NCI-H510A (cell line): ENCODE data around the gene CDH4.

Experiments
- DNase-seq: peaks from one replicate; lab custom pipeline; 2025; lab: John Stamatoyannopoulos, UW

CDH4 gene

GRCh38 chr20:61537239-61538182, 285.4 kb downstream of the CDH4 start:
- DNase-seq, result no peak

DNA sequence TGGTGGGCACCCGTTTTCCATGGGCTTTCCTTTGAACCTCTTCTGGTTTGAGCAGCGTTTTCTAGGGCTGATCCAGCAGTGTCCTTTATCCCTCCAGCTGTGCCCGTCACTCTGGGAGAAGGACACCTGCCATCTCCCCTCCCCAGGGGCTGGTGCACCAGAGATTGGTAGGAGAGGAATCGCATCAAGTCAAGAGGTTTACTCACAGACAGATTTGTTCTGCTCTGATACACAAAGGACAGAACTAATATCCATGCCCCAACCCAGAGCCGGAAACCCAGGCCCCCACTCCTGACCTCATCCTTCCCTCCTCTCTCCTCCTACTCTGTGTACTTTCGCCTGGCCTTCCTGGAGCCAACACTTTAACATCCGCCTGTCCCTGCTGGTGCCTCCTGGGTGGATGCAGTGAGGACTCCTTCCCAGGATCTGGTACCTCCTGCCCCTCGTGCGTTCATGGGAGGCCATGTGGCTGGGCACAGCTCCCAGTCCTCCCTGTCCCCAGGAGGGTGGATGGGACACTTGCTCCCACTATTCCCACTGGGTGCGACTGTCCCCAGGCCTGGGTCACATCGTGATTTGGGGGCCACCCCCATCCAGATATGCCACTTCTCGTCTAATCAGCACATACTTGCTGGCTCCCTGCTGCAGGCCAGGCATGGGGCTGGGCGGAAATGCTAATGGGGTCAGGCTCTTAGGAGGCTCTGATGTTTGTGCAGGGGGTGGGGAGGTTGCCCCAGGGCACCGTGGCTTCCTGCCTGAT, 286.3 kb downstream of the CDH4 start:
- DNase-seq, result no peak

- DNase-seq, result no peak
These were observed 286.8 kb downstream of the CDH4 start for GRCh38 chr20:61538943-61539265.

DNA sequence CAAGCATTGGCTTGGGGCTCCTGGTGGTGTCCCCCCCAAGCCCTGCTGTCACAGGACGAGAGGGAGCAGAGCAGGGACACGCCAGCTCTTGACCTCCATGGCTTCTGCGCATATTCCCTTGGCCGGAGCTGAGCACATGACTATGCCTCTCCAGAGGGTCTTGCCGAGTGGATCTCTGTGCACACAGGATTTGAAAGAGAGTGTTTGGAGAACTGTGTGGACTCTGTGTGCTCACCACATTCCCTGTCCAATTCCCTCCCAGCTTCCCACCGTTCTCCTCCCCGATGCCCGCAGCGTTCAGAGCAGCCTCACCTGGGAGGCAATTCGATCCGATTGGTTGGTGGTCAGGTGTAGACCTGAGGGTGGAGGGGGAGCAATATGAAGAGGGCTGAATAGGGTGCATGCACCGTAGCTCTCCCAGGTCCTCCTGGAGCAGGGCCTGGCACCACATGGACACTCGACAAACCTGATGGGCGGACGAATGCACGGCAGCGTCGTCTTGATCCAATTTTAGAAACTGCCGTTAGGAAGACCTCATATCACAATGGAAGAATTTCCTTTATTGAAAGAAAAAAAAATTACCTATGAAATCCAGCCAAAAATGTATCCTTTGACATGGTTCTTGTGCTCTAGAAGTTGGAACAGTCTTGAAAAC, 287.8 kb downstream of the CDH4 start:
- DNase-seq, result no peak

GRCh38 chr20:61541537-61541936, 289.5 kb downstream of the CDH4 start:
- no peak for DNase-seq

DNA sequence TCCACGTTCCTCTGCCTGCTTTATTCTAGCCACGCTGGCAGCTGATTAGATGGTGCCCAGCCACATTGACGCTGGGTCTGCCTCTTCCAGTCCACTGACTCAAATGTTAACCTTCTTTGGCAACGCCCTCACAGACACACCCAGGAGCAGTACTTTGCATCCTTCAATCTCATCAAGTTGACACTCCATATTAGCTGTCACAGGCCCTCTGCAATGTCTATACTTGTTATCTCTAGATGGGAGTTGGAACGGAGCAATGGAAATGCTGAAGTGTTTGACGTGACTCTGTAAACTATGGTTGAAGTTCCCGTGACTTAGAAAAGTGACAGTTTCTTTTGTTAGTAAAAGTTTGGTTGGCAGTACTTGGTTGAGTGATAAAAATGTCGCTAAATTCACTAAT, 291.0 kb downstream of the CDH4 start:
- DNase-seq, result no peak

GRCh38 chr20:61543931-61544745, 292.1 kb downstream of the CDH4 start:
- no peak for DNase-seq

DNA sequence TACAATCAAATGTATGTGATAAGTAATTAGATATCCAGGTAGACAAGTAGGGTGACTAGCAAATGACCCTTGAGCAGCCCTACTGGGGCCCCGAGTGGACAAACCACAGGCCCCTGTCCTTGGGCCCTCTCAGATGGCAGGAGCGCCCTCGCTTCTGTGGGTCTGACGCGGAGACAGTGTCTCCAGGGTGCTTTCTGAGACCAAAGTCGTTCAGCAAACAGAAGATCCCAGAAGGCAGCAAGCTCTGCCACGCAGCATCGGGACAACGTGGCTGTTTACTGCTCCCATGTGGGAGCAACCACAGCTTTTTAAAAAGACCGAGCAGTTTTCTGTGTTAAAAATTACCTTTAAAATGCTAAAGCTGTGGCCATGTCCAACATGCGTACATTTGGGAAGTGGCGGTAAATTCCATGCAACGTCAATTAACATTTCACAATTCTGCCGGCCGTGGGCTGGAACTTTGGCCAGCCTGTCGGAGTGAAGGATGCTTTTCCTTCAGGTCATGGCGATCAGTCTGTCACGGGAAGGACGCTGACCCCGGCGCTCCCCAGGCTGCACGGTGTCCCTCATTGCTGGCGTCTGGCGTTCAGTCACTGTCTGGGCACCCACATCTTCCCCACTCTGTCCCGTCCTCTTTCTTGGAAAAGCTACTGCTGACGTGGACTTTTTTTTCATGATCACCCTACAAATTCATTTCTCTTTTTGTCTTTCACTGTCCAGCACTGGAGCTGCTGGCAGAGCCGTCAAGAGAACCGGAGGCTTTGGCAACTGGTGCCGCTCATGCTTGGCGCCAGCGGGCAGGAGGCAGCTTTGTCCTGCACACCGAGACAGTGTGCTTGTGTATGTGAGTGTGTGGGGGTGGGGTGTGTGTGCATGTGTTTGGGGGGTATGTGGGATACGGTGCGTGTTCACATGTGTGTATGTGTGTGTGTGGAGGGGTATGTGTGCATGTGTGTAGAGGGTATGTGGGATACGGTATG, 293.1 kb downstream of the CDH4 start:
- DNase-seq, result no peak

- DNase-seq, result no peak
These were observed 294.6 kb downstream of the CDH4 start for GRCh38 chr20:61546641-61547040.

DNA sequence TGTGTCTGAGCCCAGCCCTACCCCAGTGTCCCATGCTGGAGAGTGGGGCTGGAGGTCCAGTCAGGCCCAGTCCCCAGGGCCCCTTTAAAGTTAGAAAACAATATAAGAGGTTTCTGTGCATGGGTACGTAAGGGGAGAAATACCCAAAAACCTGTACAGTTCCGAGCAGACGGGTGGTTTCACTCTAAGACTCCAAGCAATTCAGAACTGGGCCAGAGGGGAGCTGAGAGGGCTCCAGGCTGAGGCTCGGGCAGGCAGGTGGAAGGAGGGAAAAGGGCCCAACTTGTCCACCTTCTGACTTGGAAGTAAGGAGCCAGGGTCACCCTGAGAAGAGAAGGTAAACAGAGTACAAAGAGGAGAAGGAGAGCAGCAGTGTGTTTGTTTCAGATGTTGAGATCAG, 296.0 kb downstream of the CDH4 start:
- no peak for DNase-seq

- no peak for DNase-seq
These were observed 297.8 kb downstream of the CDH4 start for GRCh38 chr20:61549865-61550264.

DNA sequence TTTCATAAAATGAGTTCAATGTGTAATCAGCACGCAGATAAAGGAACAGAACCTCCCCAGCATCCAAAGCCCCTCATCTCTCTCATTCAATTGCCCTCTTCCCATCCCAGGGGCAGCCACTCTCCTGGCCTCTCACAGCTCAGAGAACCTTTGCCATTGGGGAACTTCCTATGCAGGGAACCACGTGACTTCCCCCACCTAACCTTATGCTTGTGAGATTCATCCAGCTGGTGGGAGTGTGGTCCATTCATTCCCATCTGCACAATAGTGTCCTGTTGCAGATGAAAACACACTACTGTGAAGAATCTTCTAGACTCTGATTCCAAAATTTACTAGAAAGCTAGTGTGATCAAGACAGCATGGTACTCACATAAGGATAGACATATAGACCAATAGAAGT, 299.3 kb downstream of the CDH4 start:
- DNase-seq, result no peak

- no peak for DNase-seq
These were observed 302.6 kb downstream of the CDH4 start for GRCh38 chr20:61554617-61555016.

DNA sequence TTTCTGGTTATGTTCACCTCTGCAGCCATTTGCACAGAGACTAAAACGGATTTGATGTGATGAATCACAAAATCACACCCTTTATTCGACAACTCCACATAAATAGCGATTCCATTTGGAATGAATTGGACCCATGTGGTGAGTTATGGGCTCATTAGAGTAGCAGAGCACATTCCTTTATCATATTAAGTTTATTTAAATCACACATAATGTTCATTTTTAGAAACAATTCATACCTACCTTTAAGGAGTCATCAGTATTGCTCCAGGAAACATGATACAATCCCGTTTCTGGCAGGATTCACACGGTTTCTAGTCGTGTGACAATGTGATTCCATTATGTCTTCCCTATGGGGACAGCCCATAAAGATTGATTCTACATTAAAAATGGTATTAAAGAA, 303.5 kb downstream of the CDH4 start:
- no peak for DNase-seq

DNA sequence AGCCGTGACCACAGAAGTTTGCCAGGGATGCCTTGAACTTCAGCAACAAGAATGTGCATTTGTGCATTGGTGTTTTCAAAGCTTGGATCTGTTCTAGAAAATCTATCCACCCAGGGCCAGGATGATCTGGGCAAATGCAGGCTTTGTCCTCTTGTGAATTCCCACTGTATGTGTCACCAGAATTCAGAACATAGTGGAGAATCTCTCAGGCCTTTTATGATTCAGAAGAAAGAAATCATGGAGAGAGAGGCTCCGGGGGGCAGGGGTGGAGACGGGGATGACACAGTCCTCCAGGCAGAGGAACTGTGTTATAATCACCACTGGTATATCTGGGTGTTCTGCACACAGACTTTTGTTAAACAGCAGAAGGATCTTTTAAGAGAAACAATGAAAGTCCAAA, 304.1 kb downstream of the CDH4 start:
- DNase-seq, result no peak

- DNase-seq, result no peak
These were observed 304.6 kb downstream of the CDH4 start for GRCh38 chr20:61556673-61557072.

DNA sequence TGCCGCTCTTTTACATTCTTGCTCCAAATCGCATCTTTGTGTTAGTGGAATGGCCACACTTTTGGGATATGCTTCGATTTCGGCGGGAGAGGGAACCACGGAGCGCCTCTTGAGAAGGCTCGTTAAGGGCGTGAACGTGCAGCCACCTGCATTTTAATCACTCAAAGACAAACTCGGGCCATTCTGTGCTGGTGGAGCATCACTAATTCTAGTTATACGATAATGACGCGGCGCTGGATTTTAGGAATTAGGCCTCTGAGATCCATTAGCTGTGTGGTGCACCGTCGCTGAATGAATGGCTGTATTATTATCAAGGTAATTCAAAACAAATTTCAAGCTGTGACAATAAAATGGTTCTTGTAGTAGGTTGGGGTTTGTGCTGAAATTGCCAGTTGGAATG, 305.6 kb downstream of the CDH4 start:
- no peak for DNase-seq

GRCh38 chr20:61558726-61559125, 306.7 kb downstream of the CDH4 start:
- DNase-seq, result no peak

- DNase-seq, result no peak
These were observed 307.8 kb downstream of the CDH4 start for GRCh38 chr20:61559706-61560315.

DNA sequence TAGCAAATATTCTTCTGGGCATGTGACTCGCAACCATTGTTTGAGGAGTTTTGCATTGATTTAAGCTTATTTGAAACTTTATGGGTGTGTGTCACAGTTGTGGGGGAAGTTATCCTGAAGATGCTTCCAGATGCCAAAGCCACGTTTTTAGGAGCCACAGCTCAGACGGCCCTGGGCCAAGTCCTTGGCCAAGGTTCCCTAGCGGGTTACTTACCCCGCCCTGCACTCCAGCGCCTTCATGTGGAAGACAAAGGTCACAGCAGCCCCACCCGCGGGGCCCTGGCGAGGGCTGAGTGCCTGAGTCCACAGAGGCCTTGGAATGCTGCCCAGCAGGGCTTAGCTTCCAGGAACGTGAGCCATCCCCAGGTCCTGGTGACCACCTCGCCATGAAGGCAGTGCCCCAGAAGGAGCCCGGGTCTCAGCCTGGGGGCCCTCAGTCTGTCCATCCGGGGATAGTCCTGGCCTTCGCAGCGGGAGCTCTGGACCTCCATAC, 308.3 kb downstream of the CDH4 start:
- no peak for DNase-seq
